Measurements from ENCODE around the gene MYOD1.

DNA sequence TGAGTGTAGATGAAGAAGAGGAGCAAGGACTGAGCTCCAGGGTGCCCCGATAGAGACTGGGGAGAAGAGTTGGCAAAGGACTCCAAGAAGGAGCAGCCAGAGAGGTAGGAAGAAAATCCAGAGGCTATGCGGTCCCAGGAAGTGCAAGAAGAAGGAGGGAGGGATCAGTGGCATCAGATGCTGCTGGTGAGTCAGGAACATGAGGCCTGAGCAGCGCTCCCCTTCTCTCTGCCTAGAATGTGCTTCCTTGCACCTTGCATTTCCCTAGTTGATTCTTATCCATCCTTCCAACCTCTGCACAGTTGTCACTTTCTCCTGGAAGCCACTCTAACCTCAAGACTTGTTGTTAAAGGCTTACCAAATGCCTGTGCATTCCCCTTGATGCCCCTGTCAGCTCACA, 36.5 kb downstream of the MYOD1 start:
- TF ChIP-seq GATA2 (IDR thresholded peaks at IDR 0.05; ENCODE audit: low read depth, low read length) (no peak), GATA3 (IDR thresholded peaks at IDR 0.05; ENCODE audit: low read depth, low read length) (no peak)
